H1 (cell line): ENCODE data around the gene RASSF9. TPM values are rescaled to one million over a fixed set of nuclear protein-coding genes. Genes with fewer than 3 reads are reported as not detected.

Experiments
- CTCF ChIA-PET: fragments of 300-600 bp; sonication (Branson Sonifier 250); formaldehyde crosslinking; loops from one replicate; lab custom pipeline; 2021; ENCODE audit not compliant: partially characterized antibody; lab: Charles Lee
- POLR2A ChIA-PET: fragments of 300-600 bp; sonication (Branson Sonifier 250); formaldehyde crosslinking; loops from one replicate; lab custom pipeline; 2021; ENCODE audit warnings: inconsistent platforms; ENCODE audit not compliant: partially characterized antibody; lab: Charles Lee
- DNase-seq, 2 experiments: peaks; one replicate each; pipeline versions ENCODE4 v3.0.0 to v3.0.0-alpha.2; 2010 to 2022; ENCODE audit warnings: low spot score in 2 of 2, low read depth in 1 of 2, mixed read lengths in 1 of 2
- FAIRE-seq: peaks from 2 replicates; lab custom pipeline; 2011; peaks lifted over from hg19 to GRCh38; lab: Jason Lieb, UNC
- H2AFZ ChIP-seq: 2 replicates; pipeline ENCODE4 v1.8.1; 2012; ENCODE audit warnings: low read length, inconsistent platforms
- H2AK5ac ChIP-seq: 2 replicates; pipeline ENCODE4 v1.6.1; 2013; ENCODE audit warnings: low read depth, low read length
- H2BK120ac ChIP-seq: replicated peaks from 2 replicates; pipeline ENCODE3; 2013; ENCODE audit warnings: low read depth, low read length, inconsistent platforms
- H2BK12ac ChIP-seq: 2 replicates; pipeline ENCODE4 v1.6.1; 2013; ENCODE audit warnings: low read depth, low read length
- H2BK15ac ChIP-seq: 2 replicates; pipeline ENCODE4 v1.6.1; 2013; ENCODE audit warnings: low read length
- H2BK20ac ChIP-seq: 2 replicates; pipeline ENCODE4 v1.6.1; 2013; ENCODE audit warnings: low read length
- H2BK5ac ChIP-seq: 2 replicates; pipeline ENCODE4 v1.6.1; 2013; ENCODE audit warnings: low read depth, low read length
- H3K14ac ChIP-seq: 2 replicates; pipeline ENCODE4 v1.6.1; 2013; ENCODE audit warnings: inconsistent platforms; ENCODE audit not compliant: insufficient read length
- H3K18ac ChIP-seq: 2 replicates; pipeline ENCODE4 v1.6.1; 2013; ENCODE audit warnings: low read length; ENCODE audit errors: extremely low read depth
- H3K23ac ChIP-seq: 2 replicates; pipeline ENCODE4 v1.6.1; 2013; ENCODE audit warnings: inconsistent platforms; ENCODE audit not compliant: insufficient read length
- H3K23me2 ChIP-seq: 2 replicates; pipeline ENCODE4 v1.6.1; 2013; ENCODE audit warnings: low read depth, low read length
- H3K27ac ChIP-seq: 2 replicates; pipeline ENCODE4 v1.6.1; 2011; ENCODE audit warnings: low read depth, low read length, inconsistent platforms
- H3K27me3 ChIP-seq, 4 experiments: replicated peaks in 1 of 4; 1 replicate in 1 of 4; 2 replicates in 3 of 4; pipeline versions ENCODE4 v1.6.1 to v1.8.1; 2011 to 2013; ENCODE audit warnings: low read length in 3 of 4, mild to moderate bottlenecking in 3 of 4, inconsistent platforms in 2 of 4, mixed read lengths in 2 of 4, moderate library complexity in 1 of 4; ENCODE audit not compliant: control insufficient read depth in 3 of 4, insufficient read depth in 3 of 4; ENCODE audit errors: extremely low read depth in 1 of 4
- H3K36me3 ChIP-seq, 4 experiments: 2 replicates each; pipeline versions ENCODE4 v1.6.1 to v1.8.1; 2011 to 2013; ENCODE audit warnings: mild to moderate bottlenecking in 4 of 4, low read length in 3 of 4, moderate library complexity in 2 of 4, control low read depth in 1 of 4, inconsistent platforms in 1 of 4; ENCODE audit not compliant: insufficient read depth in 4 of 4, control insufficient read depth in 2 of 4
- H3K4ac ChIP-seq: replicated peaks from 2 replicates; pipeline ENCODE3; 2013; ENCODE audit warnings: low read length, low read depth, mixed read lengths, inconsistent platforms; ENCODE audit not compliant: insufficient read length
- H3K4me1 ChIP-seq, 4 experiments: replicated peaks in 1 of 4; 1 replicate in 1 of 4; 2 replicates in 3 of 4; pipeline versions ENCODE4 v1.6.1 to v1.8.1; 2011 to 2013; ENCODE audit warnings: low read length in 3 of 4, inconsistent platforms in 2 of 4, mixed read lengths in 1 of 4; ENCODE audit not compliant: insufficient read depth in 4 of 4, control insufficient read depth in 3 of 4
- H3K4me2 ChIP-seq, 2 experiments: 2 replicates each; pipeline versions ENCODE4 v1.6.1 to v1.8.1; 2011 to 2013; ENCODE audit warnings: low read depth in 2 of 2, low read length in 2 of 2, control low read depth in 1 of 2, inconsistent platforms in 1 of 2, mild to moderate bottlenecking in 1 of 2; ENCODE audit not compliant: insufficient read depth in 1 of 2
- H3K4me3 ChIP-seq, 4 experiments: fragments of 200-600, 300-600 bp in 1 of 4; sonication (generic), shearing (Covaris generic), sonication (Bioruptor Twin) in 1 of 4; 2 replicates each; pipeline versions ENCODE4 v1.5.1 to v1.8.1; 2011 to 2016; ENCODE audit warnings: low read length in 4 of 4, low read depth in 3 of 4, control low read depth in 2 of 4, inconsistent platforms in 2 of 4, mild to moderate bottlenecking in 2 of 4, mixed read lengths in 1 of 4, moderate library complexity in 1 of 4; ENCODE audit not compliant: insufficient read depth in 2 of 4; ENCODE audit errors: extremely low read depth in 1 of 4
- H3K56ac ChIP-seq: replicated peaks from 2 replicates; pipeline ENCODE3; 2013; ENCODE audit warnings: low read depth, mild to moderate bottlenecking, mixed read lengths, low read length, inconsistent platforms; ENCODE audit not compliant: insufficient read length
- H3K79me1 ChIP-seq: 2 replicates; pipeline ENCODE4 v1.6.1; 2013; ENCODE audit warnings: low read depth, low read length, control low read depth
- H3K79me2 ChIP-seq, 2 experiments: 2 replicates each; pipeline versions ENCODE4 v1.6.1 to v1.8.1; 2012 to 2013; ENCODE audit warnings: low read length in 2 of 2, mild to moderate bottlenecking in 2 of 2, inconsistent platforms in 1 of 2; ENCODE audit not compliant: insufficient read depth in 2 of 2, control insufficient read depth in 1 of 2
- H3K9ac ChIP-seq, 4 experiments: replicated peaks in 1 of 4; 1 replicate in 1 of 4; 2 replicates in 3 of 4; pipeline versions ENCODE4 v1.6.1 to v1.8.1; 2011 to 2013; ENCODE audit warnings: low read depth in 3 of 4, low read length in 3 of 4, control low read depth in 2 of 4, mild to moderate bottlenecking in 2 of 4, moderate library complexity in 2 of 4, inconsistent platforms in 1 of 4; ENCODE audit errors: extremely low read depth in 1 of 4
- H3K9me3 ChIP-seq, 2 experiments: 2 replicates each; pipeline versions ENCODE4 v1.6.1 to v1.8.1; 2012 to 2013; ENCODE audit warnings: mild to moderate bottlenecking in 2 of 2, moderate library complexity in 2 of 2, control low read depth in 1 of 2, inconsistent platforms in 1 of 2, low read depth in 1 of 2, low read length in 1 of 2, mixed read lengths in 1 of 2; ENCODE audit not compliant: insufficient read depth in 2 of 2
- H4K20me1 ChIP-seq, 2 experiments: replicated peaks in 1 of 2; 2 replicates each; pipeline versions ENCODE3 to v1.8.1; 2011 to 2013; ENCODE audit warnings: inconsistent platforms in 2 of 2, low read length in 2 of 2, mild to moderate bottlenecking in 1 of 2; ENCODE audit not compliant: insufficient read depth in 2 of 2, control insufficient read depth in 1 of 2
- H4K5ac ChIP-seq: 2 replicates; pipeline ENCODE4 v1.6.1; 2013; ENCODE audit warnings: low read length, low read depth, mixed read lengths, inconsistent platforms; ENCODE audit not compliant: insufficient read length
- H4K8ac ChIP-seq: 2 replicates; pipeline ENCODE4 v1.8.0; 2013; ENCODE audit warnings: mild to moderate bottlenecking, moderate library complexity, low read length, inconsistent platforms; ENCODE audit not compliant: insufficient read depth; ENCODE audit errors: extremely low read depth
- H4K91ac ChIP-seq: replicated peaks from 2 replicates; pipeline ENCODE3; 2013; ENCODE audit warnings: low read length, mixed read lengths, inconsistent platforms; ENCODE audit not compliant: insufficient read length
- SIN3A ChIP-seq, 2 experiments: IDR thresholded peaks in 1 of 2; conservative IDR thresholded peaks in 1 of 2; 2 replicates each; pipeline ENCODE4 v1.6.1; 2011 to 2012; ENCODE audit warnings: low read length in 2 of 2, improper control_type of control experiment in 1 of 2, low read depth in 1 of 2, mild to moderate bottlenecking in 1 of 2
- TEAD4 ChIP-seq: IDR thresholded peaks from 2 replicates; pipeline ENCODE4 v1.6.1; 2012; ENCODE audit warnings: low read depth, low read length, inconsistent platforms, mixed read lengths
- WGBS, 2 experiments: shearing (Covaris generic) in 1 of 2; methylation state at CpG; one replicate each; pipeline versions ENCODE4 v1.1.6 to v1.1.7; 2013 to 2015; ENCODE audit warnings: low lambda C conversion rate in 2 of 2, mixed read lengths in 2 of 2, inconsistent platforms in 1 of 2, low coverage in 1 of 2, missing lambda C conversion rate in 1 of 2; ENCODE audit not compliant: insufficient replicate concordance in 2 of 2, insufficient coverage in 1 of 2, insufficient read length in 1 of 2; ENCODE audit errors: extremely low coverage in 1 of 2, missing lambda C conversion rate in 1 of 2; 5-methylcytosine and 5-hydroxymethylcytosine counted together
- polyA plus RNA-seq, 7 experiments: library from polyadenylated mRNA; depleted of rRNA in 3 of 7; stranded (reverse) in 5 of 7; unstranded in 2 of 7; fragments of >200 nt in 5 of 7; fragments of 200-250 nt in 2 of 7; gene quantifications; 1 replicate in 5 of 7; 2 replicates in 1 of 7; 4 replicates in 1 of 7; pipeline versions ENCODE4 v1.2.1 to v1.2.3, GENCODE V29; 2011 to 2013; ENCODE audit warnings: missing spikeins in 2 of 7, mixed read lengths in 2 of 7
- total RNA-seq: library from RNA; stranded (reverse); fragmentation: NEBNext Ultra II Directional; extraction: Animal tissue kit (Norgen Biotek cat#: 25700); gene quantifications from 2 replicates; pipeline ENCODE4 v1.2.1, GENCODE V29; 2021

RASSF9 gene
- total and polyA plus RNA-seq, 2 of the 8 experiments (the other 6 are each of a cell fraction or from before 2014, with no cell fraction given), result 0.06 to 0.39 TPM

- Histone ChIP-seq H2BK12ac (0 out of 2 replicates have a peak overlapping the region, but pooled peaks have one; percentile 20), H3K4me2 (peak overlapping the region in 1 of 2 experiments; percentile 33; a peak in 2 of 4 replicates), H2AK5ac (no peak overlapping the region), H3K36me3 (no peaks in the 10 kb centered on the region), H3K23me2 (no peaks in the 10 kb centered on the region), H4K5ac (no peak overlapping the region), H3K23ac (no peak overlapping the region), H3K4me3 (peak overlapping the region in 1 of 4 experiments; percentile 13; a peak in 1 of 8 replicates), H3K9me3 (no peaks in the 10 kb centered on the region), H3K9ac (no peak overlapping the region), H2BK120ac (peak overlapping the region; percentile 51), H3K27ac (no peak overlapping the region), H4K8ac (no peak overlapping the region), H3K14ac (no peak overlapping the region), H2BK15ac (peak overlapping the region; percentile 50; the same call in 1 of the 2 replicates), H3K27me3 (no peaks in the 10 kb centered on the region), H2AFZ (peak overlapping the region; percentile 96), H4K91ac (peak overlapping the region; percentile 96), H3K56ac (peak overlapping the region; percentile 83), H4K20me1 (no peaks in the 10 kb centered on the region), H2BK5ac (no peak overlapping the region; the same call in 1 of the 2 replicates), H2BK20ac (0 out of 2 replicates have a peak overlapping the region, but pooled peaks have one; percentile 40), H3K79me1 (no peaks in the 10 kb centered on the region), H3K79me2 (no peaks in the 10 kb centered on the region), H3K4ac (peak overlapping the region; percentile 75), H3K4me1 (peaks cover 0 to 9% (median 2%) of the 10 kb centered on the region in 4 experiments; a peak in 5 of 7 replicates), H3K18ac (no peak overlapping the region)
- WGBS, 2 experiments, result 69% methylated on average over 4 of the region's 4 CpGs; no CpG with 5 or more reads in 1 of the 2 experiments
- FAIRE-seq (no peak), DNase-seq (no peak)
- peak; percentile 30; the same call in 1 of the 2 replicates for TF ChIP-seq TEAD4
- no peak for TF ChIP-seq SIN3A (conservative IDR thresholded peaks at IDR 0.05 in 1 of 2, IDR thresholded peaks at IDR 0.05 in 1 of 2; ENCODE audit: low read depth in 1 of 2, low read length in 2 of 2)
- ChIA-PET CTCF (interaction anchor here (0.6 to 1.9 kb wide), 3 partner anchors 20 to 83 kb away, joined by 3 to 9 read pairs (median 4); no protein-coding TSS in a partner anchor), POLR2A (interaction anchor here (0.6 to 1.1 kb wide), 3 partner anchors 57 to 277 kb away, joined by 3 read pairs; no protein-coding TSS in a partner anchor)
These were observed 598 bp downstream of the RASSF9 start for GRCh38 chr12:85835426-85836196.
